ENCODE results near the gene HDAC8. TPM values are rescaled to one million over a fixed set of nuclear protein-coding genes. Genes with fewer than 3 reads are reported as not detected.

Gene HDAC8
- total and polyA plus RNA-seq, 4 experiments from 2014 or later = 15.2 to 23.0 (median 17.0) TPM

DNA sequence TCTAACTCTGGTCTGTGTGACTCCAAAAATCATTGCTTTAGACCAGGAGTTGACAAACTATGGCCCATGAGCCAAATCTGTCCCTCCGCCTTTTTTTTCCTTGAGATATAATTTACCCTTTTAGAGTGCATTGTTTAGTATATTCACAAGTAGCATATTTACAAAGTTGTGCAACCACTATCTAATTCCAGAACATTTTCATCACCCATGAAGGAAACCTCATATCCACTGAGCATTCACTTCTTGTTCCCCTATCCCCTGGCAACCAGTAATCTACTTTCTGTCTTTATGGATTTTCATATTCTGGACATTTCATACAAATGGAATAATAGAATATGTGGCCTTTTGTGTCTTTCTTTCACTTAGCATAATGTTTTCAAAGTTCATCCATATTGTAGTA is 199.5 kb downstream of the HDAC8 start:
- H3K9me3 ChIP-seq (ENCODE audit: control insufficient read depth in 1 of 2, low read length in 2 of 2) = no peaks in the 10 kb centered on the region
- Mint-ChIP-seq H3K27ac (no peak overlapping the region), H3K9me3 (no peaks in the 10 kb centered on the region), H3K4me3 (no peak overlapping the region), H3K27me3 (no peaks in the 10 kb centered on the region), H3K4me1 (no peaks in the 10 kb centered on the region), H3K36me3 (no peaks in the 10 kb centered on the region)
- H3K4me3 ChIP-seq (ENCODE audit: low read length in 2 of 2) = no peak overlapping the region
- H3K36me3 ChIP-seq (ENCODE audit: insufficient read depth, low read length) = no peaks in the 10 kb centered on the region
- DNase-seq = no peak
- no peaks in the 10 kb centered on the region for H3K4me1 ChIP-seq (ENCODE audit: insufficient read depth, low read length)
- intact Hi-C loops (cut with micrococcal nuclease) = no loop called here
- no peak overlapping the region for H3K27ac ChIP-seq (ENCODE audit: low read depth, low read length)
- H3K27me3 ChIP-seq (ENCODE audit: insufficient read depth, low read length) = no peaks in the 10 kb centered on the region
- CTCF ChIA-PET (ENCODE audit: partially characterized antibody) = no interaction called here
- POLR2A ChIA-PET (ENCODE audit: partially characterized antibody) = no interaction called here

DNA sequence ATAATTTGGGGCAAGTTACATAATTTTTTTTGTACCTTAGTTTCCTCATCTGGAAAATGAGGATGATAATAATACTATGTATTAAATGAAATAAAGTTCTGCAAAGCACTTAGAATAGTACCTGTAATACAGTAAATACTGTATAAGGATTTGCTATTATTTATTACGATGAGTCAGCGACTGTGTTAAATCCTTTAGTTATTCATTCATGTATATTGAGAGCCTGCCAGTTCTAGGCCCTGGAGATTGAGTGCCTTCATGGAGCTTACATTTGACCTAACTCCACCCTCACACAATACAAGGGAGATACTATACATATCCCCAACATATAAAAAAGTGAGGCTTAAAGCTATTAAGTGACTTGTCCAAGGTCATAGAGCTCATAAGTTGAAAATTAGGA is 199.9 kb downstream of the HDAC8 start:
- no peak overlapping the region for H3K27ac Mint-ChIP-seq
- no peaks in the 10 kb centered on the region for H3K4me1 ChIP-seq (ENCODE audit: insufficient read depth, low read length)
- POLR2A ChIA-PET (ENCODE audit: partially characterized antibody) = no interaction called here

DNA sequence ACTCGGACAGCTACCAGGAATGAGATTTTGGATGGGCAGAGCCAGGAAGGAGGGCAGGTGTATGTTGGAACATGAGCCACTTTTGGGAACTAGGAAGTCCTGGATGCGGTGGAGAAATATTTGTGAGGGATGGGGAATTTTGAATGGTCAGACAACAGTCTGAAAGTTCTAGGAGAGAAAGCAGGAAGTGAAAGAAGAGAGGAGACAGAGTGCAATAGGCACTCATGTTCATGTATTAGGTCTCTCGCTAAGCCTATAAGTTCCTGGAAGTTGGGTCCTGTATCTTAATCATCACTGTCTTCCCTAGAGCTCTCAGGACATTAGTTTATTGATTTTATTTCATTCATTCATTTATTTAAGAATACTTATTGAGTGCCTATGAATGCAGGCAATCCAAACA is 201.2 kb downstream of the HDAC8 start:
- H3K9me3 Mint-ChIP-seq = no peaks in the 10 kb centered on the region
- POLR2A ChIA-PET (ENCODE audit: partially characterized antibody) = no interaction called here
- Histone ChIP-seq H3K4me3 (ENCODE audit: low read length in 2 of 2) (no peak overlapping the region), H3K9me3 (ENCODE audit: control insufficient read depth in 1 of 2, low read length in 2 of 2) (no peaks in the 10 kb centered on the region), H3K36me3 (ENCODE audit: insufficient read depth, low read length) (no peaks in the 10 kb centered on the region), H3K27me3 (ENCODE audit: insufficient read depth, low read length) (no peaks in the 10 kb centered on the region), H3K27ac (ENCODE audit: low read depth, low read length) (no peak overlapping the region), H3K4me1 (ENCODE audit: insufficient read depth, low read length) (no peaks in the 10 kb centered on the region)
- no peaks in the 10 kb centered on the region for H3K4me1 Mint-ChIP-seq
- no peaks in the 10 kb centered on the region for H3K36me3 Mint-ChIP-seq
- no peak overlapping the region for H3K4me3 Mint-ChIP-seq
- CTCF ChIA-PET (ENCODE audit: partially characterized antibody) = no interaction called here
- no peak overlapping the region for H3K27ac Mint-ChIP-seq
- H3K27me3 Mint-ChIP-seq = no peaks in the 10 kb centered on the region
- DNase-seq = no peak
- intact Hi-C loops (cut with micrococcal nuclease) = no loop called here

More for the DNA sequence above, 199.9 kb downstream of the HDAC8 start:
- Mint-ChIP-seq H3K9me3 (no peaks in the 10 kb centered on the region), H3K27me3 (no peaks in the 10 kb centered on the region), H3K4me1 (no peaks in the 10 kb centered on the region), H3K4me3 (no peak overlapping the region), H3K36me3 (no peaks in the 10 kb centered on the region)
- Histone ChIP-seq H3K27me3 (ENCODE audit: insufficient read depth, low read length) (no peaks in the 10 kb centered on the region), H3K9me3 (ENCODE audit: control insufficient read depth in 1 of 2, low read length in 2 of 2) (no peaks in the 10 kb centered on the region), H3K36me3 (ENCODE audit: insufficient read depth, low read length) (no peaks in the 10 kb centered on the region), H3K27ac (ENCODE audit: low read depth, low read length) (no peak overlapping the region), H3K4me3 (ENCODE audit: low read length in 2 of 2) (no peak overlapping the region)
- DNase-seq = no peak
- CTCF ChIA-PET (ENCODE audit: partially characterized antibody) = no interaction called here
- intact Hi-C loops (cut with micrococcal nuclease) = no loop called here

DNA sequence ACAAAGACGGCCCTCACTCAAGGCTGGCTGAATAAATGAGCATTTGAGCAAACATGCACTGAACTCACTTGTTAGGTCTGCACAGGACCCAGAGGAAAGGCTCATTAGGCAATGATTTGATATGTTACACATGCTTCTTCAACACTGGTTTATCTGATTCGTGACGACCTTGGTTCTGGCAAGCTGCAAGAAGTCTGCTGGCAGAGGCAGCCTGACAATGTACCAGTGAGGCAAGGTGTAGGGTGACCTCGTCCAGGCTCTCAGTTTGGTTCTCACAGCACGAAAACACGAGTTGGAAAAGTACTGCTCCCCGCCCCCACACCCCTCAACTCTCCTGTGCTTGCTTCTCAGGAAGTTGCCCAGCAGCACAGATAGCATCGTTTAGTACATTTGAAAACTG is 203.8 kb downstream of the HDAC8 start:
- H3K9me3 Mint-ChIP-seq = peaks cover 0 to 2% (median 0%) of the 10 kb centered on the region in 8 donors
- POLR2A ChIA-PET (ENCODE audit: partially characterized antibody) = no interaction called here
- no peaks in the 10 kb centered on the region for H3K4me1 ChIP-seq (ENCODE audit: insufficient read depth, low read length)

DNA sequence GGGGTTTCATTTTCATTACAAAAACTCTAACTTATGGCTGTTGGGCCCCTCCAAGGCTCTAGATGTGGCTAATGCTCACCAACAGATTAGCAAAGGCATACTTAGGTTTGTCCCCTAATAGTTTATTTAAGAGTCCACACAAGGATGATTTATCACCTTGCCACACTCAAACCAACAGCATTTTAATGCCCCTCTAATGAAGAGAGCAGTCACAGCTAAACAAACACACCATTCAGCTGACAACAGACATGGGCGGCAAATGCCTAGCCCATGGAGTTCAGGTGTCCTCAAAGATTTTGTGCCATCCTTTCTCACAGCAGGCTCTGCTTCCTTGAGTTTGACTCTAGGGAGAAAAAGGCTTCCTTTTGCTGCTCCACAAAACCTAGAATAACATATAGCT is 205.1 kb downstream of the HDAC8 start:
- no peak for DNase-seq
- CTCF ChIA-PET (ENCODE audit: partially characterized antibody) = no interaction called here
- Histone ChIP-seq H3K36me3 (ENCODE audit: insufficient read depth, low read length) (no peaks in the 10 kb centered on the region), H3K4me1 (ENCODE audit: insufficient read depth, low read length) (no peaks in the 10 kb centered on the region), H3K27me3 (ENCODE audit: insufficient read depth, low read length) (no peaks in the 10 kb centered on the region), H3K9me3 (ENCODE audit: control insufficient read depth in 1 of 2, low read length in 2 of 2) (no peaks in the 10 kb centered on the region), H3K4me3 (ENCODE audit: low read length in 2 of 2) (no peak overlapping the region), H3K27ac (ENCODE audit: low read depth, low read length) (no peak overlapping the region)
- H3K9me3 Mint-ChIP-seq = peaks cover 0 to 2% (median 0%) of the 10 kb centered on the region in 8 donors
- H3K36me3 Mint-ChIP-seq = peaks cover 4 to 5% of the 10 kb centered on the region in 2 donors
- H3K4me3 Mint-ChIP-seq = no peak overlapping the region
- no peak overlapping the region for H3K27ac Mint-ChIP-seq
- intact Hi-C loops (cut with micrococcal nuclease) = no loop called here
- H3K27me3 Mint-ChIP-seq = no peaks in the 10 kb centered on the region
- H3K4me1 Mint-ChIP-seq = no peaks in the 10 kb centered on the region
- POLR2A ChIA-PET (ENCODE audit: partially characterized antibody) = no interaction called here

More for the DNA sequence above, 203.8 kb downstream of the HDAC8 start:
- no peak overlapping the region for H3K27ac Mint-ChIP-seq
- H3K4me1 Mint-ChIP-seq = no peaks in the 10 kb centered on the region
- no peak overlapping the region for H3K4me3 Mint-ChIP-seq
- Histone ChIP-seq H3K27me3 (ENCODE audit: insufficient read depth, low read length) (no peaks in the 10 kb centered on the region), H3K27ac (ENCODE audit: low read depth, low read length) (no peak overlapping the region), H3K9me3 (ENCODE audit: control insufficient read depth in 1 of 2, low read length in 2 of 2) (no peaks in the 10 kb centered on the region), H3K4me3 (ENCODE audit: low read length in 2 of 2) (no peak overlapping the region), H3K36me3 (ENCODE audit: insufficient read depth, low read length) (no peaks in the 10 kb centered on the region)
- no peak for DNase-seq
- intact Hi-C loops (cut with micrococcal nuclease) = no loop called here
- no peaks in the 10 kb centered on the region for H3K27me3 Mint-ChIP-seq
- peaks cover 4 to 5% of the 10 kb centered on the region in 2 donors for H3K36me3 Mint-ChIP-seq
- CTCF ChIA-PET (ENCODE audit: partially characterized antibody) = no interaction called here

DNA sequence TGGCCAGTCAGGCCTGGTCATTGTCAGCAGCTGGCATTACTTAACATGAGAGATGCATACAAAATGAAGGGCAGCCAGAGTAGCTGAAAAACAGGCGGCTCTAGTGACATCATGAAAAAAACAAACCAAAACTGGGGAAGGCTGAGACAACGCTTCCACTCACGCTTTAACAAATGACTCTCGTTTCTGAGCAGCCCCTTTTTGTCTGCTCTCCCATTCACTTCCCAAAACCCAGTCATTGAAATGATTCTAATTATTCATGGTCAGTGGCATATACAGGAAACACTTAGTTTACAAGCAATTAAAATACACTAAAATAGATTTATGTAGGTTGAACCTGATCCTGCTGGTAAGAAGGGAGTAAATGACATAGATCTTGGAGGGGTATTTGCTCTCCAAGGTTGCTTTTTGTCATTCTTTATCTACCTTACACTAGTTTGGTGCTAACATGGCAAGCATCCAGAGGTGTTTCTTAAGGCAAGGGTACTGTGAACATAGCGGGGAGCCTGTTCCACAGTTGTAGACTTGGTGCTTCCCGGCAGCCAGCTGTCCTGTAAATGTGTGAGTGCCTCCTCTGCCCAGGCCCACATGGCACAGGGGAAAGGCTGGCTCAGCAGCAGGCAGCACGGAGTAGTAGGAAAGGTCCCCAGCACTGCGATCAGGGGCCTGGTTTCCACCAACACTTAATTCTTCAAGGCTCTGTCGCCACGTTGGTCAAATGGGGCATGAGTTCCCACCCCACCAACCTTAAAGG is 205.8 kb downstream of the HDAC8 start:
- Histone ChIP-seq H3K27me3 (ENCODE audit: insufficient read depth, low read length) (no peaks in the 10 kb centered on the region), H3K27ac (ENCODE audit: low read depth, low read length) (no peak overlapping the region), H3K36me3 (ENCODE audit: insufficient read depth, low read length) (no peaks in the 10 kb centered on the region), H3K9me3 (ENCODE audit: control insufficient read depth in 1 of 2, low read length in 2 of 2) (no peaks in the 10 kb centered on the region), H3K4me1 (ENCODE audit: insufficient read depth, low read length) (no peaks in the 10 kb centered on the region), H3K4me3 (ENCODE audit: low read length in 2 of 2) (no peak overlapping the region)
- no peak for DNase-seq
- ChIA-PET POLR2A (ENCODE audit: partially characterized antibody) (no interaction called here), CTCF (ENCODE audit: partially characterized antibody) (no interaction called here)
- peaks cover 4 to 5% of the 10 kb centered on the region in 2 donors for H3K36me3 Mint-ChIP-seq
- H3K27ac Mint-ChIP-seq = no peak overlapping the region
- no peak overlapping the region for H3K4me3 Mint-ChIP-seq
- no peaks in the 10 kb centered on the region for H3K27me3 Mint-ChIP-seq
- H3K9me3 Mint-ChIP-seq = peaks cover 0 to 2% (median 0%) of the 10 kb centered on the region in 8 donors
- H3K4me1 Mint-ChIP-seq = no peaks in the 10 kb centered on the region
- intact Hi-C loops (cut with micrococcal nuclease) = no loop called here

DNA sequence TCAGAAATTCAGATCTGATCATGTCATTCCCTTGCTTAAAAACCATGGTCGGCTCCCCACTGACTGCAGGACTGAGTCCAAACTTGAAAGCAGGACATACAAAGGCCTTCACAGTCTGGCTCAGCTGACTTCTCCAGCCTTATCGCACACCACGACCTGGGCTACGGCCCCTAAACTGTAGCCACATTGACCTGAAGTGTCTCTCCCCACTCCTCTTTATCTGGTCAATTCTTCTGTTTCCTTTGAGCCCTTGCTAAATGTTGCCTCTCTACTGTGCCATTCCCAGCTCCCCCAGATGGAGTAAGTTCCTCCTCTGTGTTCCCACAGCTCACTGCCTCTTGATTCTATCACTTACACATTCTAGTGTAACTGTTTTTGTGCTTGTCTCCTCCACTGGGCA is 206.5 kb downstream of the HDAC8 start:
- CTCF ChIA-PET (ENCODE audit: partially characterized antibody) = no interaction called here
- POLR2A ChIA-PET (ENCODE audit: partially characterized antibody) = no interaction called here
- Mint-ChIP-seq H3K9me3 (peaks cover 0 to 2% (median 0%) of the 10 kb centered on the region in 8 donors), H3K36me3 (peaks cover 4 to 5% of the 10 kb centered on the region in 2 donors), H3K27me3 (no peaks in the 10 kb centered on the region), H3K27ac (no peak overlapping the region), H3K4me3 (no peak overlapping the region), H3K4me1 (no peaks in the 10 kb centered on the region)
- no peak overlapping the region for H3K4me3 ChIP-seq (ENCODE audit: low read length in 2 of 2)
- H3K9me3 ChIP-seq (ENCODE audit: control insufficient read depth in 1 of 2, low read length in 2 of 2) = no peaks in the 10 kb centered on the region
- H3K36me3 ChIP-seq (ENCODE audit: insufficient read depth, low read length) = no peaks in the 10 kb centered on the region
- no peaks in the 10 kb centered on the region for H3K4me1 ChIP-seq (ENCODE audit: insufficient read depth, low read length)
- no peaks in the 10 kb centered on the region for H3K27me3 ChIP-seq (ENCODE audit: insufficient read depth, low read length)
- no peak for DNase-seq
- intact Hi-C loops (cut with micrococcal nuclease) = no loop called here
- H3K27ac ChIP-seq (ENCODE audit: low read depth, low read length) = no peak overlapping the region

Data from CD4-positive, alpha-beta memory T cell (primary cell).